Panc1 (cell line): ENCODE results near the gene WBP1L.
"Not testable (repeated sequence)": the region's sequence is repeated elsewhere in the genome, so short reads cannot be mapped to it uniquely, and the experiment has no call there.

Source experiments
- CTCF ChIP-seq: fragments of 450-650 bp; IDR thresholded peaks from 2 replicates; pipeline ENCODE4 v1.5.1; 2017; ENCODE audit warnings: mild to moderate bottlenecking
- POLR2AphosphoS5 ChIP-seq: IDR thresholded peaks from 2 replicates; pipeline ENCODE4 v1.6.1; 2012; ENCODE audit warnings: mild to moderate bottlenecking, low read depth, low read length, moderate library complexity
- REST ChIP-seq, 2 experiments: IDR thresholded peaks; 2 replicates each; pipeline ENCODE4 v1.6.1; 2011 to 2012; ENCODE audit warnings: low read depth in 2 of 2, control low read depth in 1 of 2, low read length in 1 of 2, mild to moderate bottlenecking in 1 of 2, moderate library complexity in 1 of 2; ENCODE audit not compliant: insufficient read depth in 1 of 2
- SIN3A ChIP-seq: IDR thresholded peaks from 2 replicates; pipeline ENCODE4 v1.6.1; 2012; ENCODE audit warnings: low read depth, mild to moderate bottlenecking, low read length, moderate library complexity, borderline replicate concordance; ENCODE audit not compliant: insufficient read depth
- TCF7L2 ChIP-seq: IDR thresholded peaks from 2 replicates; pipeline ENCODE4 v1.6.1; 2011; ENCODE audit warnings: mild to moderate bottlenecking, low read depth, low read length, inconsistent platforms

- not testable (repeated sequence) for TF ChIP-seq CTCF; REST (IDR thresholded peaks at IDR 0.05; ENCODE audit: insufficient read depth in 1 of 2, low read depth in 2 of 2, low read length in 1 of 2); POLR2AphosphoS5; SIN3A; TCF7L2
Measured at GRCh38 chr10:102695401-102695800, 48.3 kb upstream of the WBP1L start.
